Mesendoderm (in vitro differentiated cells): Measurements from ENCODE around the gene SAMD1. TPM values are rescaled to one million over a fixed set of nuclear protein-coding genes. Genes with fewer than 3 reads are reported as not detected.

Experiments
- DNase-seq: peaks from one replicate; pipeline ENCODE4 v3.0.0; 2013
- H2AK5ac ChIP-seq: 2 replicates; pipeline ENCODE4 v1.6.1; 2013; ENCODE audit warnings: low read length, inconsistent platforms
- H2BK120ac ChIP-seq: 2 replicates; pipeline ENCODE4 v1.6.1; 2013; ENCODE audit warnings: low read depth, mild to moderate bottlenecking, low read length, moderate library complexity, mixed read lengths
- H2BK15ac ChIP-seq: replicated peaks from 2 replicates; pipeline ENCODE4 v1.6.1; 2013; ENCODE audit warnings: low read depth, mild to moderate bottlenecking, moderate library complexity
- H2BK5ac ChIP-seq: 2 replicates; pipeline ENCODE4 v1.6.1; 2013; ENCODE audit warnings: low read length, inconsistent platforms
- H3K18ac ChIP-seq: 2 replicates; pipeline ENCODE4 v1.6.1; 2013; ENCODE audit warnings: mild to moderate bottlenecking, low read length, mixed read lengths
- H3K23ac ChIP-seq: one replicate; pipeline ENCODE4 v1.6.1; 2013; ENCODE audit warnings: low read length
- H3K27ac ChIP-seq: 2 replicates; pipeline ENCODE4 v1.5.1; 2013; ENCODE audit warnings: low read depth, mild to moderate bottlenecking, inconsistent platforms, low read length, moderate library complexity
- H3K27me3 ChIP-seq: 2 replicates; pipeline ENCODE4 v1.6.1; 2013; ENCODE audit warnings: low read length, control low read depth, mild to moderate bottlenecking, inconsistent platforms; ENCODE audit not compliant: insufficient read depth, poor library complexity
- H3K36me3 ChIP-seq: 2 replicates; pipeline ENCODE4 v1.6.1; 2013; ENCODE audit warnings: low read length, inconsistent platforms; ENCODE audit not compliant: control insufficient read depth, insufficient read depth
- H3K4ac ChIP-seq: one replicate; pipeline ENCODE4 v1.6.1; 2013; ENCODE audit warnings: low read depth, mild to moderate bottlenecking, low read length, moderate library complexity
- H3K4me1 ChIP-seq: 2 replicates; pipeline ENCODE4 v1.6.1; 2013; ENCODE audit warnings: low read depth, low read length, inconsistent platforms; ENCODE audit not compliant: control insufficient read depth
- H3K4me2 ChIP-seq: 2 replicates; pipeline ENCODE4 v1.6.1; 2013; ENCODE audit warnings: low read length
- H3K4me3 ChIP-seq: 2 replicates; pipeline ENCODE4 v1.5.1; 2013; ENCODE audit warnings: mild to moderate bottlenecking, low read length
- H3K56ac ChIP-seq: one replicate; pipeline ENCODE4 v1.6.1; 2013; ENCODE audit warnings: low read length
- H3K79me1 ChIP-seq: 2 replicates; pipeline ENCODE4 v1.6.1; 2013; ENCODE audit warnings: low read length, inconsistent platforms
- H3K79me2 ChIP-seq: 2 replicates; pipeline ENCODE4 v1.6.1; 2013; ENCODE audit warnings: mild to moderate bottlenecking, low read length; ENCODE audit not compliant: control insufficient read depth, insufficient read depth
- H3K9ac ChIP-seq: 2 replicates; pipeline ENCODE4 v1.6.1; 2013; ENCODE audit warnings: low read length, inconsistent platforms
- H4K5ac ChIP-seq: one replicate; pipeline ENCODE4 v1.6.1; 2013; ENCODE audit warnings: low read length
- H4K8ac ChIP-seq: one replicate; pipeline ENCODE4 v1.6.1; 2013; ENCODE audit warnings: low read depth, mild to moderate bottlenecking, control low read depth, low read length, moderate library complexity
- WGBS: extraction: QIAGEN DNeasy Blood & Tissue Kit; methylation state at CpG from one replicate; pipeline ENCODE4 v1.1.7; 2013; ENCODE audit warnings: low lambda C conversion rate, missing lambda C conversion rate; ENCODE audit not compliant: insufficient coverage; ENCODE audit errors: extremely low coverage; 5-methylcytosine and 5-hydroxymethylcytosine counted together
- polyA plus RNA-seq, 2 experiments: library from polyadenylated mRNA; stranded (reverse); fragments of 200-250 nt; gene quantifications; one replicate each; pipeline ENCODE4 v1.2.3, GENCODE V29; 2013

Gene SAMD1
- 50.8 TPM for polyA plus RNA-seq (2013, experiment 1 of 2)
- 57.8 TPM for polyA plus RNA-seq (2013, experiment 2 of 2)

- no peak within 1 kb of the TSS for H2AK5ac ChIP-seq
- peak within 1 kb of the TSS; percentile 65 for H2BK120ac ChIP-seq
- peak within 1 kb of the TSS; percentile 89 for H3K23ac ChIP-seq
- H3K4ac ChIP-seq = peak within 1 kb of the TSS; percentile 90
- peak within 1 kb of the TSS; percentile 87 for H4K8ac ChIP-seq
- H3K18ac ChIP-seq = peak within 1 kb of the TSS; percentile 93
- H2BK15ac ChIP-seq = no peak within 1 kb of the TSS
- H3K27me3 ChIP-seq = no peaks in the 10 kb centered on the region
- peak; percentile 92 for DNase-seq
- peak within 1 kb of the TSS; percentile 76 for H3K4me3 ChIP-seq
- peaks cover 2% of the 10 kb centered on the region for H3K4me1 ChIP-seq
- H3K79me2 ChIP-seq = peaks cover 6% of the 10 kb centered on the region
- WGBS = no CpG with 5 or more reads among the region's 65 CpGs
- peak within 1 kb of the TSS; percentile 86 for H3K27ac ChIP-seq
- peaks cover 5% of the 10 kb centered on the region for H3K36me3 ChIP-seq
- no peak within 1 kb of the TSS for H2BK5ac ChIP-seq
- H3K79me1 ChIP-seq = peaks cover 8% of the 10 kb centered on the region
- H4K5ac ChIP-seq = no peak within 1 kb of the TSS
- peak within 1 kb of the TSS; percentile 99 for H3K4me2 ChIP-seq
- H3K56ac ChIP-seq = peak within 1 kb of the TSS; percentile 96
- peak within 1 kb of the TSS; percentile 88 for H3K9ac ChIP-seq
Measured at GRCh38 chr19:14090509-14091080, at the start of gene SAMD1. TSS of gene SAMD1 (minus strand) at chr19:14090751.

- Histone ChIP-seq H4K8ac (no peak overlapping the region), H3K9ac (no peak overlapping the region), H2AK5ac (no peak overlapping the region), H3K56ac (no peak overlapping the region), H3K4ac (no peak overlapping the region), H2BK5ac (no peak overlapping the region), H3K4me2 (no peak overlapping the region), H3K27ac (no peak overlapping the region), H3K36me3 (no peaks in the 10 kb centered on the region), H2BK15ac (no peak overlapping the region), H2BK120ac (no peak overlapping the region), H3K18ac (no peak overlapping the region), H3K79me1 (peaks cover 6% of the 10 kb centered on the region), H4K5ac (no peak overlapping the region), H3K4me3 (no peak overlapping the region), H3K27me3 (no peaks in the 10 kb centered on the region), H3K79me2 (peaks cover 7% of the 10 kb centered on the region), H3K23ac (no peak overlapping the region), H3K4me1 (no peaks in the 10 kb centered on the region)
- WGBS = no CpG with 5 or more reads among the region's 9 CpGs
- DNase-seq = no peak
Measured at GRCh38 chr19:14139944-14140343, 49.4 kb upstream of the SAMD1 start.

- no peak overlapping the region for H3K9ac ChIP-seq
- no peak overlapping the region for H3K18ac ChIP-seq
- H2AK5ac ChIP-seq = no peak overlapping the region
- H3K36me3 ChIP-seq = no peaks in the 10 kb centered on the region
- no peak overlapping the region for H3K4me3 ChIP-seq
- no peak overlapping the region for H4K8ac ChIP-seq
- H2BK15ac ChIP-seq = no peak overlapping the region
- H4K5ac ChIP-seq = no peak overlapping the region
- no peak overlapping the region for H2BK5ac ChIP-seq
- H3K4ac ChIP-seq = no peak overlapping the region
- H3K79me2 ChIP-seq = peaks cover 9% of the 10 kb centered on the region
- H3K79me1 ChIP-seq = peaks cover 9% of the 10 kb centered on the region
- H3K56ac ChIP-seq = peak overlapping the region; percentile 17
- no CpG with 5 or more reads among the region's 9 CpGs for WGBS
- DNase-seq = no peak
- H3K27ac ChIP-seq = no peak overlapping the region
- H2BK120ac ChIP-seq = no peak overlapping the region
- no peaks in the 10 kb centered on the region for H3K27me3 ChIP-seq
- no peak overlapping the region for H3K23ac ChIP-seq
- no peak overlapping the region for H3K4me2 ChIP-seq
- H3K4me1 ChIP-seq = peaks cover 3% of the 10 kb centered on the region
Measured at GRCh38 chr19:14138576-14139265, 48.2 kb upstream of the SAMD1 start.

GRCh38 chr19:14136509-14137281 is 46.1 kb upstream of the SAMD1 start, which contains the start of gene ASF1B:
TSS of gene ASF1B (minus strand) at chr19:14136589. CDS start at chr19:14136456, 133 bp downstream.
- Histone ChIP-seq H3K27ac (peak within 1 kb of the TSS; percentile 93), H2BK15ac (no peak within 1 kb of the TSS)

GRCh38 chr19:14135985-14136508 is 45.5 kb upstream of the SAMD1 start:
- H3K23ac ChIP-seq = no peak overlapping the region
- H3K27me3 ChIP-seq = no peaks in the 10 kb centered on the region
- H2BK120ac ChIP-seq = no peak overlapping the region
- peak overlapping the region; percentile 85 for H3K4me3 ChIP-seq
- H4K5ac ChIP-seq = no peak overlapping the region
- peak overlapping the region; percentile 93 for H2BK5ac ChIP-seq
- peak overlapping the region; percentile 89 for H3K4me2 ChIP-seq
- H3K36me3 ChIP-seq = no peaks in the 10 kb centered on the region
- no CpG with 5 or more reads among the region's 38 CpGs for WGBS
- H3K4me1 ChIP-seq = peaks cover 3% of the 10 kb centered on the region
- DNase-seq = no peak
- peaks cover 9% of the 10 kb centered on the region for H3K79me2 ChIP-seq
- H2AK5ac ChIP-seq = no peak overlapping the region
- peak overlapping the region; percentile 28 for H3K27ac ChIP-seq
- no peak overlapping the region for H2BK15ac ChIP-seq
- peaks cover 9% of the 10 kb centered on the region for H3K79me1 ChIP-seq
- peak overlapping the region; percentile 1 for H3K18ac ChIP-seq
- H3K9ac ChIP-seq = peak overlapping the region; percentile 99
- no peak overlapping the region for H4K8ac ChIP-seq
- peak overlapping the region; percentile 87 for H3K4ac ChIP-seq
- H3K56ac ChIP-seq = peak overlapping the region; percentile 100

More at GRCh38 chr19:14136509-14137281, 46.1 kb upstream of the SAMD1 start, which contains the start of gene ASF1B:
- peak within 1 kb of the TSS; percentile 87 for H3K4ac ChIP-seq
- H3K27me3 ChIP-seq = no peaks in the 10 kb centered on the region
- H2BK120ac ChIP-seq = peak within 1 kb of the TSS; percentile 35
- no peak within 1 kb of the TSS for H2AK5ac ChIP-seq
- peaks cover 9% of the 10 kb centered on the region for H3K79me1 ChIP-seq
- H3K79me2 ChIP-seq = peaks cover 9% of the 10 kb centered on the region
- no peak within 1 kb of the TSS for H4K8ac ChIP-seq
- peak; percentile 100 for DNase-seq
- no peaks in the 10 kb centered on the region for H3K36me3 ChIP-seq
- no peak within 1 kb of the TSS for H4K5ac ChIP-seq
- H3K4me3 ChIP-seq = peak within 1 kb of the TSS; percentile 85
- peak within 1 kb of the TSS; percentile 89 for H3K18ac ChIP-seq
- peak within 1 kb of the TSS; percentile 99 for H3K9ac ChIP-seq
- no peak within 1 kb of the TSS for H3K23ac ChIP-seq
- H3K4me2 ChIP-seq = peak within 1 kb of the TSS; percentile 89
- WGBS = no CpG with 5 or more reads among the region's 78 CpGs
- H3K56ac ChIP-seq = peak within 1 kb of the TSS; percentile 100
- peaks cover 3% of the 10 kb centered on the region for H3K4me1 ChIP-seq
- peak within 1 kb of the TSS; percentile 93 for H2BK5ac ChIP-seq
